Measurements from ENCODE around the gene UPK3BL1.
"Not testable (repeated sequence)": the region's sequence is repeated elsewhere in the genome, so short reads cannot be mapped to it uniquely, and the experiment has no call there.

The UPK3BL1 gene

GRCh38 chr7:102642691-102643090, at the start of gene UPK3BL1:
TSS of gene UPK3BL1 (minus strand) at chr7:102642791. CDS start at chr7:102642741, 50 bp downstream.
- CTCF ChIA-PET, H3K4me3 Mint-ChIP-seq, H3K9me3 Mint-ChIP-seq: not testable (repeated sequence)

GRCh38 chr7:102690602-102691001, 48.0 kb upstream of the UPK3BL1 start:
- H3K36me3 Mint-ChIP-seq, H3K27ac Mint-ChIP-seq, H3K9me3 Mint-ChIP-seq, DNase-seq, H3K4me1 Mint-ChIP-seq, H3K27me3 Mint-ChIP-seq, H3K4me3 Mint-ChIP-seq, CTCF ChIA-PET: not testable (repeated sequence)

More at GRCh38 chr7:102642691-102643090, at the start of gene UPK3BL1:
- H3K27me3 Mint-ChIP-seq, H3K4me1 Mint-ChIP-seq, H3K36me3 Mint-ChIP-seq, H3K27ac Mint-ChIP-seq, DNase-seq: not testable (repeated sequence)

- H3K27ac Mint-ChIP-seq, H3K27me3 Mint-ChIP-seq, DNase-seq, H3K4me1 Mint-ChIP-seq, H3K4me3 Mint-ChIP-seq, H3K36me3 Mint-ChIP-seq, H3K9me3 Mint-ChIP-seq, CTCF ChIA-PET: not testable (repeated sequence)
Measured at GRCh38 chr7:102689436-102690282, 47.1 kb upstream of the UPK3BL1 start.

GRCh38 chr7:102688299-102689036, 45.9 kb upstream of the UPK3BL1 start:
- DNase-seq, H3K36me3 Mint-ChIP-seq, H3K4me1 Mint-ChIP-seq, H3K27ac Mint-ChIP-seq, H3K27me3 Mint-ChIP-seq, H3K4me3 Mint-ChIP-seq, CTCF ChIA-PET, H3K9me3 Mint-ChIP-seq: not testable (repeated sequence)

- H3K9me3 Mint-ChIP-seq, CTCF ChIA-PET, H3K27ac Mint-ChIP-seq, H3K36me3 Mint-ChIP-seq, H3K27me3 Mint-ChIP-seq, H3K4me3 Mint-ChIP-seq, H3K4me1 Mint-ChIP-seq, DNase-seq: not testable (repeated sequence)
Measured at GRCh38 chr7:102682560-102682959, 40.0 kb upstream of the UPK3BL1 start.

- H3K9me3 Mint-ChIP-seq, DNase-seq, H3K4me1 Mint-ChIP-seq, H3K27ac Mint-ChIP-seq, CTCF ChIA-PET, H3K4me3 Mint-ChIP-seq, H3K27me3 Mint-ChIP-seq, H3K36me3 Mint-ChIP-seq: not testable (repeated sequence)
Measured at GRCh38 chr7:102680780-102681179, 38.2 kb upstream of the UPK3BL1 start.

GRCh38 chr7:102675545-102675944, 33.0 kb upstream of the UPK3BL1 start:
- H3K27ac Mint-ChIP-seq, H3K4me1 Mint-ChIP-seq, H3K27me3 Mint-ChIP-seq, H3K36me3 Mint-ChIP-seq, H3K9me3 Mint-ChIP-seq, DNase-seq, H3K4me3 Mint-ChIP-seq, CTCF ChIA-PET: not testable (repeated sequence)

- H3K27ac Mint-ChIP-seq, H3K4me3 Mint-ChIP-seq, CTCF ChIA-PET, H3K4me1 Mint-ChIP-seq, DNase-seq, H3K36me3 Mint-ChIP-seq, H3K27me3 Mint-ChIP-seq, H3K9me3 Mint-ChIP-seq: not testable (repeated sequence)
Measured at GRCh38 chr7:102673447-102674067, 31.0 kb upstream of the UPK3BL1 start.

- H3K9me3 Mint-ChIP-seq, H3K27ac Mint-ChIP-seq, H3K4me1 Mint-ChIP-seq, H3K36me3 Mint-ChIP-seq, CTCF ChIA-PET, H3K27me3 Mint-ChIP-seq, DNase-seq, H3K4me3 Mint-ChIP-seq: not testable (repeated sequence)
Measured at GRCh38 chr7:102671956-102672307, 29.3 kb upstream of the UPK3BL1 start.

GRCh38 chr7:102671166-102671955, 28.8 kb upstream of the UPK3BL1 start, which contains the start of gene POLR2J2:
TSS of gene POLR2J2 (minus strand) at chr7:102671663. CDS start at chr7:102671601, 62 bp downstream.
- CTCF ChIA-PET, DNase-seq, H3K4me3 Mint-ChIP-seq, H3K9me3 Mint-ChIP-seq, H3K27me3 Mint-ChIP-seq, H3K4me1 Mint-ChIP-seq, H3K36me3 Mint-ChIP-seq, H3K27ac Mint-ChIP-seq: not testable (repeated sequence)

- CTCF ChIA-PET, H3K4me3 Mint-ChIP-seq, H3K9me3 Mint-ChIP-seq, H3K27me3 Mint-ChIP-seq, H3K36me3 Mint-ChIP-seq, H3K4me1 Mint-ChIP-seq, DNase-seq, H3K27ac Mint-ChIP-seq: not testable (repeated sequence)
Measured at GRCh38 chr7:102667523-102667922, 24.9 kb upstream of the UPK3BL1 start.

- H3K27me3 Mint-ChIP-seq, H3K36me3 Mint-ChIP-seq, CTCF ChIA-PET, H3K4me3 Mint-ChIP-seq, H3K27ac Mint-ChIP-seq, H3K4me1 Mint-ChIP-seq, DNase-seq, H3K9me3 Mint-ChIP-seq: not testable (repeated sequence)
Measured at GRCh38 chr7:102666850-102667249, 24.3 kb upstream of the UPK3BL1 start.

GRCh38 chr7:102664765-102665164, 22.2 kb upstream of the UPK3BL1 start:
- DNase-seq, H3K36me3 Mint-ChIP-seq, H3K27me3 Mint-ChIP-seq, CTCF ChIA-PET, H3K9me3 Mint-ChIP-seq, H3K27ac Mint-ChIP-seq, H3K4me3 Mint-ChIP-seq, H3K4me1 Mint-ChIP-seq: not testable (repeated sequence)

- H3K36me3 Mint-ChIP-seq, DNase-seq, H3K27ac Mint-ChIP-seq, H3K4me1 Mint-ChIP-seq, H3K9me3 Mint-ChIP-seq, H3K4me3 Mint-ChIP-seq, CTCF ChIA-PET, H3K27me3 Mint-ChIP-seq: not testable (repeated sequence)
Measured at GRCh38 chr7:102649924-102650323, 7.3 kb upstream of the UPK3BL1 start, which contains the start of gene SPDYE2B. TSS of gene SPDYE2B (plus strand) at chr7:102650319. CDS start at chr7:102652349, 2,030 bp downstream.

Data from activated naive CD4-positive, alpha-beta T cell treated with anti-CD3 and anti-CD28 coated beads, Interleukin-2, amount 10 ng/mL, durations not matched to agents 7 days and 5 days (primary cell).